ENCODE results near the gene MGAT5. TPM values are rescaled to one million over a fixed set of nuclear protein-coding genes. Genes with fewer than 3 reads are reported as not detected.

Gene MGAT5
- total RNA-seq, 1 donor from 2014 or later, result 21.2 TPM

GRCh38 chr2:134379722-134380121 lies 125.8 kb downstream of the MGAT5 start:
- H3K79me2 ChIP-seq (ENCODE audit: low read depth), result no peaks in the 10 kb centered on the region
- Mint-ChIP-seq H3K36me3 (peaks cover 2% of the 10 kb centered on the region), H3K4me3 (no peak overlapping the region), H3K27ac (no peak overlapping the region), H3K4me1 (no peaks in the 10 kb centered on the region), H3K9me3 (no peaks in the 10 kb centered on the region), H3K27me3 (ENCODE audit: insufficient read depth, low read depth) (no peaks in the 10 kb centered on the region)
- no peak overlapping the region for H2AFZ ChIP-seq (replicated peaks)
- no peak overlapping the region for H3K9ac ChIP-seq
- no peaks in the 10 kb centered on the region for H3K36me3 ChIP-seq
- H3F3A ChIP-seq (ENCODE audit: low read depth), result no peaks in the 10 kb centered on the region
- no peaks in the 10 kb centered on the region for H3K4me1 ChIP-seq
- no peak overlapping the region for H3K27ac ChIP-seq
- no peaks in the 10 kb centered on the region for H3K27me3 ChIP-seq
- no peak for TF ChIP-seq EZH2 (IDR thresholded peaks at IDR 0.05)
- no peak for TF ChIP-seq EZH2phosphoT487 (IDR thresholded peaks at IDR 0.05)
- TF ChIP-seq, protein P1, sequence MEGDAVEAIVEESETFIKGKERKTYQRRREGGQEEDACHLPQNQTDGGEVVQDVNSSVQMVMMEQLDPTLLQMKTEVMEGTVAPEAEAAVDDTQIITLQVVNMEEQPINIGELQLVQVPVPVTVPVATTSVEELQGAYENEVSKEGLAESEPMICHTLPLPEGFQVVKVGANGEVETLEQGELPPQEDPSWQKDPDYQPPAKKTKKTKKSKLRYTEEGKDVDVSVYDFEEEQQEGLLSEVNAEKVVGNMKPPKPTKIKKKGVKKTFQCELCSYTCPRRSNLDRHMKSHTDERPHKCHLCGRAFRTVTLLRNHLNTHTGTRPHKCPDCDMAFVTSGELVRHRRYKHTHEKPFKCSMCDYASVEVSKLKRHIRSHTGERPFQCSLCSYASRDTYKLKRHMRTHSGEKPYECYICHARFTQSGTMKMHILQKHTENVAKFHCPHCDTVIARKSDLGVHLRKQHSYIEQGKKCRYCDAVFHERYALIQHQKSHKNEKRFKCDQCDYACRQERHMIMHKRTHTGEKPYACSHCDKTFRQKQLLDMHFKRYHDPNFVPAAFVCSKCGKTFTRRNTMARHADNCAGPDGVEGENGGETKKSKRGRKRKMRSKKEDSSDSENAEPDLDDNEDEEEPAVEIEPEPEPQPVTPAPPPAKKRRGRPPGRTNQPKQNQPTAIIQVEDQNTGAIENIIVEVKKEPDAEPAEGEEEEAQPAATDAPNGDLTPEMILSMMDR (IDR thresholded peaks at IDR 0.05), result no peak
- H3K4me3 ChIP-seq, result no peak overlapping the region
- H3K9me3 ChIP-seq (ENCODE audit: low read depth), result no peaks in the 10 kb centered on the region
- H3K4me2 ChIP-seq, result no peak overlapping the region
- DNase-seq (ENCODE audit: low spot score), result no peak
- no peaks in the 10 kb centered on the region for H4K20me1 ChIP-seq (ENCODE audit: low read depth)

DNA sequence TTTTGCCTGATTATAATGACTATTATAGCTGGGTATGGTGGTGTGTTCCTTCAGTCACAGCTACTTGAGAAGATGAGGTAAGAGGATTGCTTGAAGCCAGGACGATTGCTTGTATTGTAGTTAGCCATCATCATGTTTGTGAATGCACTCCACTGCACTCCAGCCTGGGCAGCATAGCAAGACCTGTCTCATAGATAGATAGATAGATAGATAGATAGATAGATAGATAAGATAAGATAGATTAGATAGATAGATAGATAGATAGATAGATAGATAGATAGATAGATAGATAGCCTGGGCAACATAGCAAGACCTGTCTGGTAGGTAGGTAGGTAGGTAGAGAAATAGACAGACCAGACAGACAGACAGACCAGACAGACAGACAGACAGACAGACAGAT lies 127.3 kb downstream of the MGAT5 start:
- H3K4me3 Mint-ChIP-seq, result no peak overlapping the region
- no peaks in the 10 kb centered on the region for H3K4me1 Mint-ChIP-seq
- no peaks in the 10 kb centered on the region for H3K9me3 Mint-ChIP-seq
- no peak overlapping the region for H3K27ac ChIP-seq
- H3K9me3 ChIP-seq (ENCODE audit: low read depth), result no peaks in the 10 kb centered on the region
- no peaks in the 10 kb centered on the region for H3K27me3 Mint-ChIP-seq (ENCODE audit: insufficient read depth, low read depth)
- no peaks in the 10 kb centered on the region for H3K36me3 ChIP-seq
- no peaks in the 10 kb centered on the region for H3K79me2 ChIP-seq (ENCODE audit: low read depth)
- H2AFZ ChIP-seq (replicated peaks), result no peak overlapping the region
- no peak for DNase-seq (ENCODE audit: low spot score)
- H3F3A ChIP-seq (ENCODE audit: low read depth), result no peaks in the 10 kb centered on the region
- H3K4me2 ChIP-seq, result no peak overlapping the region
- no peak overlapping the region for H3K4me3 ChIP-seq
- no peaks in the 10 kb centered on the region for H3K27me3 ChIP-seq
- peaks cover 1% of the 10 kb centered on the region for H3K36me3 Mint-ChIP-seq
- no peaks in the 10 kb centered on the region for H4K20me1 ChIP-seq (ENCODE audit: low read depth)
- no peak overlapping the region for H3K27ac Mint-ChIP-seq
- H3K9ac ChIP-seq, result no peak overlapping the region
- TF ChIP-seq EZH2 (IDR thresholded peaks at IDR 0.05) (no peak), EZH2phosphoT487 (IDR thresholded peaks at IDR 0.05) (no peak)
- TF ChIP-seq, protein P1 (IDR thresholded peaks at IDR 0.05), result no peak
- no peaks in the 10 kb centered on the region for H3K4me1 ChIP-seq

DNA sequence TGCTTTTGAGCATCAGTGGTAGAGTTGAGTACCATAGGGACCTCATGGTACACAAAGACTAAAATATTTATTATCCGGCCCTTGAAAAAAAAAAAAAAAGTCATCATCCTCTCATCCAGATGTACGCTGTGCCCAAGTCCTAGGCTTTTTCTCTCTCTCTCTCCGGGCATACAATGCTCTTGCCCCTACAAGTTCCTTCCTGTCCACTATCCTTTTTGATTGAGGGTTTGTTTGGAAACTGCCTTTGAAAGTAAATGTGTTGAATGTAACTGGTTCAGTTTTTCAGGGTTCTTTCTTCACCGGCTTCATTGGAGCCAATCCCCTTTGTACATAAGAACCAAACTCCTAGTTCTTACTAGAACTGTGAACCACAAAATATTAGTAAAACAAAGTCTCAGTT lies 130.3 kb downstream of the MGAT5 start:
- Histone ChIP-seq H3K9me3 (ENCODE audit: low read depth) (no peaks in the 10 kb centered on the region), H3K27ac (no peak overlapping the region), H3K4me1 (no peaks in the 10 kb centered on the region), H3K4me3 (no peak overlapping the region), H3K4me2 (no peak overlapping the region), H2AFZ (replicated peaks) (no peak overlapping the region), H3K36me3 (no peaks in the 10 kb centered on the region), H3K9ac (no peak overlapping the region), H3F3A (ENCODE audit: low read depth) (no peaks in the 10 kb centered on the region), H3K27me3 (no peaks in the 10 kb centered on the region), H4K20me1 (ENCODE audit: low read depth) (no peaks in the 10 kb centered on the region), H3K79me2 (ENCODE audit: low read depth) (no peaks in the 10 kb centered on the region)
- TF ChIP-seq EZH2phosphoT487 (IDR thresholded peaks at IDR 0.05), result no peak
- no peak for TF ChIP-seq EZH2 (IDR thresholded peaks at IDR 0.05)
- TF ChIP-seq, protein P1 (IDR thresholded peaks at IDR 0.05), result no peak
- Mint-ChIP-seq H3K4me1 (no peaks in the 10 kb centered on the region), H3K27ac (no peak overlapping the region), H3K36me3 (no peaks in the 10 kb centered on the region), H3K27me3 (ENCODE audit: insufficient read depth, low read depth) (no peaks in the 10 kb centered on the region), H3K4me3 (no peak overlapping the region), H3K9me3 (no peaks in the 10 kb centered on the region)
- no peak for DNase-seq (ENCODE audit: low spot score)
